ENCODE data around the gene CDC6. TPM values are rescaled to one million over a fixed set of nuclear protein-coding genes. Genes with fewer than 3 reads are reported as not detected.

CDC6 gene
- total and polyA plus RNA-seq, 2 of the 8 experiments (the other 6 are each of a cell fraction or from before 2014, with no cell fraction given), result 50.5 to 140 TPM

DNA sequence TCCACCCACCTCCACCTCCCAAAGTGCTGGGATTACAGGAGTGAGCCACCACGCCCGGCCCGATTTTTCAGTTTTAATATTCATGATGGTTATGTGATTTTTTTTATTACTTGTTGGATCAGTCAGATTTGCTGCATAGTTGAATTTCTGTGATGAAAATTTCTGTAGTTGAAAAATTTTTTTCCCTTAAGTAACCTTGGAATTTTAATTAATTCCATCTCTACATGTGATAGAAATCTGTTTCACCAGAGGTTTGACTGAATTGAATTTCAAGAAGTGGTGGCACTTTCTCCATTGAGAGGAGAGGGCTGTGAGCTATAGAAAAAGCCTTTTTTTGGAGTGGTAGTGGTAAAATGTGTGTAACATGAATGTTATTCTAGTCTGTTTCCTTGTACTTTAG is 43.9 kb upstream of the CDC6 start:
- WGBS, 2 experiments (ENCODE audit: extremely low coverage in 1 of 2, insufficient coverage in 1 of 2, insufficient read length in 1 of 2, insufficient replicate concordance in 2 of 2, low coverage in 1 of 2, low lambda C conversion rate in 2 of 2, missing lambda C conversion rate in 1 of 2), result 93% methylated on average over 3 of the region's 3 CpGs; no CpG with 5 or more reads in 1 of the 2 experiments
- Histone ChIP-seq H3K79me1 (ENCODE audit: low read depth, low read length) (peaks cover 3% of the 10 kb centered on the region; the same call in 1 of the 2 replicates), H3K4ac (replicated peaks; ENCODE audit: insufficient read length, low read depth, low read length) (no peak overlapping the region), H3K23ac (ENCODE audit: insufficient read length) (no peak overlapping the region), H2BK5ac (ENCODE audit: low read depth, low read length) (no peak overlapping the region), H3K9me3 (ENCODE audit: insufficient read depth in 2 of 2, low read depth in 1 of 2, low read length in 1 of 2) (no peaks in the 10 kb centered on the region), H3K36me3 (ENCODE audit: control insufficient read depth in 2 of 4, insufficient read depth in 4 of 4, low read length in 3 of 4) (no peaks in the 10 kb centered on the region), H3K18ac (ENCODE audit: extremely low read depth, low read length) (no peak overlapping the region), H3K9ac (replicated peaks in 1 of 4; ENCODE audit: extremely low read depth in 1 of 4, low read depth in 3 of 4, low read length in 3 of 4) (no peak overlapping the region), H3K4me2 (ENCODE audit: insufficient read depth in 1 of 2, low read depth in 2 of 2, low read length in 2 of 2) (no peak overlapping the region), H3K27ac (ENCODE audit: low read depth, low read length) (no peak overlapping the region), H2AK5ac (ENCODE audit: low read depth, low read length) (no peak overlapping the region), H4K20me1 (replicated peaks in 1 of 2; ENCODE audit: control insufficient read depth in 1 of 2, insufficient read depth in 2 of 2, low read length in 2 of 2) (peaks cover 0 to 2% of the 10 kb centered on the region in 2 experiments), H2BK20ac (ENCODE audit: low read length) (no peak overlapping the region), H4K8ac (ENCODE audit: extremely low read depth, insufficient read depth, low read length) (no peak overlapping the region), H2BK12ac (ENCODE audit: low read depth, low read length) (no peak overlapping the region), H2AFZ (ENCODE audit: low read length) (no peak overlapping the region), H3K4me3 (ENCODE audit: extremely low read depth in 1 of 4, insufficient read depth in 2 of 4, low read depth in 3 of 4, low read length in 4 of 4) (no peak overlapping the region), H3K4me1 (replicated peaks in 1 of 4; ENCODE audit: control insufficient read depth in 3 of 4, insufficient read depth in 4 of 4, low read length in 3 of 4) (no peaks in the 10 kb centered on the region), H3K79me2 (ENCODE audit: control insufficient read depth in 1 of 2, insufficient read depth in 2 of 2, low read length in 2 of 2) (peaks cover 0 to 31% of the 10 kb centered on the region in 2 experiments; a peak in 2 of 4 replicates), H3K27me3 (replicated peaks in 1 of 4; ENCODE audit: control insufficient read depth in 3 of 4, extremely low read depth in 1 of 4, insufficient read depth in 3 of 4, low read length in 3 of 4) (no peaks in the 10 kb centered on the region), H2BK120ac (replicated peaks; ENCODE audit: low read depth, low read length) (no peak overlapping the region), H4K5ac (ENCODE audit: insufficient read length, low read depth, low read length) (no peak overlapping the region), H3K56ac (replicated peaks; ENCODE audit: insufficient read length, low read depth, low read length) (no peak overlapping the region), H2BK15ac (ENCODE audit: low read length) (no peak overlapping the region), H3K14ac (ENCODE audit: insufficient read length) (no peak overlapping the region), H4K91ac (replicated peaks; ENCODE audit: insufficient read length, low read length) (no peak overlapping the region), H3K23me2 (ENCODE audit: low read depth, low read length) (no peaks in the 10 kb centered on the region)
- FAIRE-seq, result no peak
- POLR2A ChIA-PET (ENCODE audit: partially characterized antibody), result interaction anchor here (1.1 to 1.3 kb wide), 3 partner anchors 38 to 290 kb away, joined by 3 to 6 read pairs (median 4); no protein-coding TSS in a partner anchor
- no peak for TF ChIP-seq CBX8 (IDR thresholded peaks at IDR 0.05; ENCODE audit: borderline replicate concordance, low read depth, low read length)
- CTCF ChIA-PET (ENCODE audit: partially characterized antibody), result interaction anchor here (0.6 to 1.2 kb wide), 3 partner anchors 27 to 1798 kb away, joined by 3 to 4 read pairs (median 4); no protein-coding TSS in a partner anchor
- no peak for DNase-seq (ENCODE audit: low read depth in 1 of 2, low spot score in 2 of 2)
